ENCODE data around the gene SLC35A2.

GRCh38 chrX:48920718-48921104 is 9.3 kb upstream of the SLC35A2 start:
- no peak for TF ChIP-seq POLR2A (IDR thresholded peaks at IDR 0.05; ENCODE audit: low read length)
- no peak for TF ChIP-seq GATA1 (IDR thresholded peaks at IDR 0.05; ENCODE audit: low read depth, low read length)

All from erythroblast (primary cell).